Activated CD4-positive, alpha-beta memory T cell treated with anti-CD3 and anti-CD28 coated beads, Interleukin-2, amount 10 ng/mL, durations not matched to agents 7 days and 5 days (primary cell): Measurements from ENCODE around the gene AGBL3. TPM values are rescaled to one million over a fixed set of nuclear protein-coding genes. Genes with fewer than 3 reads are reported as not detected.
"Not testable (repeated sequence)": the region's sequence is repeated elsewhere in the genome, so short reads cannot be mapped to it uniquely, and the experiment has no call there.

ENCODE experiments used
- CTCF ChIA-PET: fragments of 350-600 bp; sonication (Branson Sonifier 250); formaldehyde crosslinking; loops from one replicate; lab custom pipeline; 2021; ENCODE audit warnings: antibody characterized with exemption, inconsistent platforms; lab: Charles Lee
- POLR2A ChIA-PET: fragments of 350-600 bp; sonication (Branson Sonifier 250); formaldehyde crosslinking; loops from one replicate; lab custom pipeline; 2021; ENCODE audit warnings: antibody characterized with exemption; lab: Charles Lee
- DNase-seq: peaks from one replicate; pipeline ENCODE4 v3.0.0-alpha.2; 2020
- H3K27ac Mint-ChIP-seq: one replicate; pipeline ENCODE4 v1.8.0; 2021; ENCODE audit warnings: mild to moderate bottlenecking, mixed read lengths
- H3K27me3 Mint-ChIP-seq: one replicate; pipeline ENCODE4 v1.8.0; 2021; ENCODE audit warnings: mixed read lengths
- H3K36me3 Mint-ChIP-seq: one replicate; pipeline ENCODE4 v1.8.0; 2021; ENCODE audit warnings: low read depth, mixed read lengths
- H3K4me1 Mint-ChIP-seq: one replicate; pipeline ENCODE4 v1.8.0; 2021; ENCODE audit warnings: mixed read lengths
- H3K4me3 Mint-ChIP-seq: one replicate; pipeline ENCODE4 v1.8.0; 2021; ENCODE audit warnings: mild to moderate bottlenecking, mixed read lengths
- H3K9me3 Mint-ChIP-seq: one replicate; pipeline ENCODE4 v1.8.0; 2021; ENCODE audit warnings: mixed read lengths
- total RNA-seq, 2 experiments: library from RNA; stranded (reverse); gene quantifications; one replicate each; pipeline ENCODE4 v1.2.3, GENCODE V29; 2021

The AGBL3 gene
- total RNA-seq, 2 experiments from 2014 or later = 2.8 to 3.4 TPM

DNA sequence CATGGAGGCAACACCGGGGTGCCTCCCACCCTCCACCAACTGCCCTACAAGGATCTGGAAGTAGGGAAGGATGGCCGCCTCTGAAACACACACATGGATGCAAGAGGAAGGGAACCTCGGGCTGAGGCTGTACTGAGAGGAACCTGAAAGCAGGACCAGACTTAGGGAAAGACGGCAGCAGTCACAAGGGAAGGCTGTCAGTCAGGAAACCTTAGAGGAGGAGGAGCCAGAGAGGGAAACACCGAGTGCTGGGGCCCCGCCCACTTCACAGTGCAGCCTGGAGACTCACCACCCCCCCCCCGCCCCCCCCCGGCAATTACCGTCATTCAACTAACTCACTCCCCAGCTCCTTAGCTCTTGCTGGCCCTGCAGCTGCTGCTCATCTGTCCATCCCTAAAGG, 181.7 kb downstream of the AGBL3 start:
- Mint-ChIP-seq H3K4me1 (peaks cover 56% of the 10 kb centered on the region), H3K9me3 (peaks cover under 1% of the 10 kb centered on the region), H3K27ac (peak overlapping the region; percentile 93), H3K4me3 (peak overlapping the region; percentile 32), H3K27me3 (no peaks in the 10 kb centered on the region), H3K36me3 (peaks cover 62% of the 10 kb centered on the region)
- ChIA-PET CTCF (interaction anchor here (1.1 to 5.0 kb wide), 6 partner anchors 7 to 522 kb away, joined by 3 to 88 read pairs (median 28); partner anchors contain the start of genes AGBL3, BPGM, TMEM140 and WDR91), POLR2A (interaction anchor here (3.5 to 9.1 kb wide), 3 partner anchors 9 to 43 kb away, joined by 26 to 181 read pairs (median 53); partner anchors contain the start of genes TMEM140 and WDR91)
- peak; percentile 26 for DNase-seq

DNA sequence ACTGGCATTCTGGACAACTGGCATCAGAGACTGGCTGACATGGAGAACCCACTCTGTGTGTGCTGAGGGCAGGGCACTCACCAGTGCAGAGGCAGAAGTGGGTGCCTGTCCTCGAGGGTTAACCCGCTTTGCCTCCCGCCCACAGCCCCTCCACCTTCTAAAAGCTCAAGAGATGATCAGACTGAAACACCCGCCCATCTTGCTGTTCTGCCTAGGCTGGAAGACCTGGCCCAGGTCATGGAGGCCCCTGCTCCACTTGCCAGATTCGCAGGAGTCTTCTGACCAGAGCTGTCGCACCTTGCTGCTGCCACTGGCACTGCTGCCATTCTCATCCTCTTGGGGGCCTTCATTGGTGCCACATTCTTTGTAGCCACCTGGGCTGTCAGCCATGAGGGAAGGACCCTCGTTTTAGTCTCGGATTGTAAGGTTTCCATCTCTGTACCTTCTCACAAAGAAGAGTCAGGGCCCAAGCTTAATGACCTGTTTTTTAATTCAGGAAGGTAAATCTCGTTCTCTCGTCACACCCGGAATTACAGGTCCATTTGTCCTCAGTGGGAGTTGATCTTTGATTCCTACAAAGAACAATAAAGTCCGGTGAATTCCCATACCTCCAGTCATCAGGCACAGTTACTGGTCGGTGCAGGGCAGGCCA, 182.3 kb downstream of the AGBL3 start:
- CTCF ChIA-PET = interaction anchor here (0.7 to 5.0 kb wide), 12 partner anchors 8 to 536 kb away, joined by 3 to 88 read pairs (median 6); partner anchors contain the start of genes AGBL3, BPGM, TMEM140 and WDR91
- peak; percentile 15 for DNase-seq

DNA sequence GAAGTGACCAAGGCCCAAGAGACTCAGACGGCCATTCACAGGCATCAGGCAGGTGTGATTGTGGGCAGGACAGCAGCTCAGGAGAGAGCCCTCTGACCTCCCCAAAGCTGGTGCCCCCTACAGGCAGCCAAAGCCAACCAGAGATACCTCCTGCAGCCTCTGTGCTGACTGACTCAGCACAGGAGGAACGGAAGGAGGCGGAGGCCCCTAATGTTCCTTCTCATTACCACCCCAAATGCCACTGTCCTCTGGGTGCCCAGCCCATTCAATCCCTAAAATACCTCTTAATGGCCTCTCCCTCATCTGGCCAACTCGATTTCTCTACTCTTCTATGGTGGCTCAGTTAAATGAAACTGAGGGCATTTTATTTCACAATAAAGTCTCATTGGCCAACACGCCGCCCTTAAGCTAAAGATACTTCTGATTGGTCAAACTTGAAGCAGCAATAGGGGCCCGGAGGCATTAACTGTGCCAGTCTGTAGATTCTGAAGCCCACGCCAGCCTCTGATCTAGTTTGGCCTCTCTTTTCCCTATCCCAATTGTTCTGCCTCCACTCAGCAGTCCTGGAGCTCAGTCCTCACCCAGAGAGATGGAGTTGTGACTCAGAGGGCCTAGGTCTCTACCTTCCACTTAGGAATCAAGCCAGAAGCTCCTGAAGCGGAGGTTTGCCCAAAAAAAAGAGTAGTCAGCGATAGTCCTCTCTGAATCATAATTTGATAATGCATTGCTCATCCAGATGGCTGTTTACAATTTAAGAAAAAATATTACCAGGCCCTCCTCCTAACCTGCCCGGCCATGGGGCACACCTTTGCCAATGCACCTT, 183.0 kb downstream of the AGBL3 start:
- H3K36me3 Mint-ChIP-seq = peaks cover 54% of the 10 kb centered on the region
- H3K4me3 Mint-ChIP-seq = peak overlapping the region; percentile 87
- H3K4me1 Mint-ChIP-seq = peaks cover 51% of the 10 kb centered on the region

More for the DNA sequence above, 182.3 kb downstream of the AGBL3 start:
- H3K4me1 Mint-ChIP-seq = peaks cover 56% of the 10 kb centered on the region
- POLR2A ChIA-PET = interaction anchor here (1.3 to 9.1 kb wide), 7 partner anchors 9 to 182 kb away, joined by 5 to 181 read pairs (median 5); partner anchors contain the start of genes AGBL3, TMEM140 and WDR91
- H3K27ac Mint-ChIP-seq = peak overlapping the region; percentile 93
- no peaks in the 10 kb centered on the region for H3K27me3 Mint-ChIP-seq
- H3K4me3 Mint-ChIP-seq = peak overlapping the region; percentile 87
- no peaks in the 10 kb centered on the region for H3K9me3 Mint-ChIP-seq
- H3K36me3 Mint-ChIP-seq = peaks cover 61% of the 10 kb centered on the region

DNA sequence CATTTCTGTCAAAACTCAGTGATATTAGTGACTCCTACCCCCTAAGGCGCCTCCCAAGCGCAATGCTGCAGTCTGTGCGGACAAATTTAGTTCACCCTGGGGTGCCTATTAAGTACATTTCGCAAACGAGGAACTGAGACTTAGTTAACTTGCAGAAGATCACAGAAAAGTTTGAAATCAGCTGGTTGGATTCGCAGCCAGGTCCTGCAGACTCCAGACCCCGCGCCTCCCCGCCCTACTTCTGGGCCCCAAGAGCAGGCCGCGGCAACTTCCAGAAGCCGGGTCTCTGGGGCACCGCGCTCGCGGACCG, 183.6 kb downstream of the AGBL3 start:
- Mint-ChIP-seq H3K9me3 (no peaks in the 10 kb centered on the region), H3K27me3 (no peaks in the 10 kb centered on the region), H3K4me3 (peak overlapping the region; percentile 87), H3K27ac (peak overlapping the region; percentile 93), H3K36me3 (peaks cover 48% of the 10 kb centered on the region), H3K4me1 (peaks cover 51% of the 10 kb centered on the region)
- no peak for DNase-seq
- ChIA-PET POLR2A (interaction anchor here (0.9 to 9.1 kb wide), 12 partner anchors 11 to 524 kb away, joined by 3 to 181 read pairs (median 6); partner anchors contain the start of genes AGBL3, BPGM, TMEM140 and WDR91), CTCF (interaction anchor here (0.6 to 5.0 kb wide), 17 partner anchors 9 to 538 kb away, joined by 3 to 88 read pairs (median 4); partner anchors contain the start of genes AGBL3, BPGM, TMEM140 and WDR91)

More for the DNA sequence above, 183.0 kb downstream of the AGBL3 start:
- CTCF ChIA-PET = interaction anchor here (0.6 to 5.0 kb wide), 17 partner anchors 9 to 537 kb away, joined by 3 to 88 read pairs (median 4); partner anchors contain the start of genes AGBL3, BPGM, TMEM140 and WDR91
- POLR2A ChIA-PET = interaction anchor here (0.6 to 9.1 kb wide), 12 partner anchors 10 to 524 kb away, joined by 3 to 181 read pairs (median 5); partner anchors contain the start of genes AGBL3, BPGM, TMEM140 and WDR91
- Mint-ChIP-seq H3K27me3 (no peaks in the 10 kb centered on the region), H3K9me3 (no peaks in the 10 kb centered on the region), H3K27ac (peak overlapping the region; percentile 93)
- DNase-seq = peak; percentile 75

DNA sequence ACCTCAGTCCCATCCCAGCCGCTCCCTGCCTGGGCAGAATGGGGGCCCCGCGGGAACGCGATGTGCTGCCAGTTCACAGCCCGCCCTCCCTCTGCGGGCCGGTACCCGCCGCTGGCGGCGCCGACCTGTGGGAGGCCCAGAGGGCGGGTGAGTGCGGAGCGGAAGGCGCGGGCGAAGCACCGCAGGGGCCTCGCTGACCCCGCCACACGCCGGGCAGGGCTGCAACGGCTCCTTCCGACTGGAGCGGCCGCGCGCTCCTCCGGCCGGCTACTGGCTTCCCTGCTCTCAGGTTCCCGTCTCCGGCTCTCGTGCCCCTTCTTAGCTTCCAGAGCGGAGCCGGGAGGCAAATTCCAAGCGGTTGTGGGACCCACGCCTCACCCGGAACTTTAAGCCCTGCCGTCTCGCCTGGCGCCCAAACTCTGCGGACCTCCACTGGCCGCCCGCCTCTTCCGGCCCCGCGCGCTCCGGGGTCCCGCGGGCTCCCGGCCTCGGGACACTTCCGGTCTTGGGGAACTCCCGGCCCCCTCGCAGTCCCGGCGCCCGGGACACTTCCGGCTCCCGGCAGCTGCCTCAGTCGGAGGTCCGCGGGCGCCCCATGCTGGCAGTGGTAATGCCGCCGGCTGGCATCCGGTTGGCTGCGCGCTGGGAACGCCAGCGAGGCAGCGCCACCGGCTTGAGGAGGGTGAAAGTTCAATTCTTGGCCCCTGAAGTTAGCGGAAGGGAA, 184.1 kb downstream of the AGBL3 start, which contains the start of gene CYREN:
Gene CYREN, minus strand, starts transcription at position 434 of the 724 bp plus-strand sequence. CDS start 1,785 bp downstream, outside the sequence.
- peak within 1 kb of the TSS; percentile 87 for H3K4me3 Mint-ChIP-seq
- ChIA-PET POLR2A (interaction anchor here (0.8 to 9.1 kb wide), 12 partner anchors 11 to 540 kb away, joined by 3 to 181 read pairs (median 5); partner anchors contain the start of genes AGBL3, BPGM, NUP205 and TMEM140), CTCF (interaction anchor here (0.7 to 5.0 kb wide), 20 partner anchors 9 to 1057 kb away, joined by 3 to 88 read pairs (median 4); partner anchors contain the start of genes AGBL3, BPGM, TMEM140 and WDR91)
- peak within 1 kb of the TSS; percentile 93 for H3K27ac Mint-ChIP-seq
- H3K9me3 Mint-ChIP-seq = no peaks in the 10 kb centered on the region
- H3K4me1 Mint-ChIP-seq = peaks cover 51% of the 10 kb centered on the region
- H3K36me3 Mint-ChIP-seq = peaks cover 43% of the 10 kb centered on the region
- peak; percentile 90 for DNase-seq
- H3K27me3 Mint-ChIP-seq = no peaks in the 10 kb centered on the region

DNA sequence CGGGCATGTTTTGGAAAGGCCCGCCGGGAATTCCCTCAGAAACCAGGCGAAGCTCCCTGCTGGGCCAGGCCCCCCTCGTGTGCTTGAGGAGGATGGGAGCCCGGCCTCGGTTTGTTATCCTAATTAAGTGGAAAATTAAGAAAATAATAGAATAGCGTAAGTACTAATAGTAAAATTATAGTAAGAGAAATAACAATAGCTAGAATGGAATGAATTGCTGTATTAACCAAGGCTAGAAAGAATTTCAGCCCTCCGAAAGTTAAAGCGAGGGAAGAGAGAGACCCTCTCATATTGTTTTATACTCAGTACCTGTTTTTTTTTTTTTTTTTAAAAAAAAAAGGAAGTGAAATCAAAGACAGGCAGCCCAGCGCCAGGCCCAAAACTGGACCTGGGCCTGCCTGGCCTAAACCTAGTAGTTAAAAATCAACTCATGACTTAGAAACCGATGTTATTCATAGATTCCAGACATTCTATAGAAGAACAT, 184.7 kb downstream of the AGBL3 start:
- ChIA-PET POLR2A (interaction anchor here (0.8 to 9.1 kb wide), 12 partner anchors 12 to 540 kb away, joined by 3 to 181 read pairs (median 5); partner anchors contain the start of genes AGBL3, BPGM, NUP205 and TMEM140), CTCF (interaction anchor here (0.7 to 5.0 kb wide), 17 partner anchors 8 to 1056 kb away, joined by 3 to 88 read pairs (median 4); partner anchors contain the start of genes AGBL3, BPGM, TMEM140 and WDR91)
- Mint-ChIP-seq H3K4me1 (peaks cover 47% of the 10 kb centered on the region), H3K4me3 (peak overlapping the region; percentile 87), H3K27ac (peak overlapping the region; percentile 81), H3K36me3 (peaks cover 37% of the 10 kb centered on the region)
- peak; percentile 15 for DNase-seq
- not testable (repeated sequence) for H3K9me3 Mint-ChIP-seq, H3K27me3 Mint-ChIP-seq

DNA sequence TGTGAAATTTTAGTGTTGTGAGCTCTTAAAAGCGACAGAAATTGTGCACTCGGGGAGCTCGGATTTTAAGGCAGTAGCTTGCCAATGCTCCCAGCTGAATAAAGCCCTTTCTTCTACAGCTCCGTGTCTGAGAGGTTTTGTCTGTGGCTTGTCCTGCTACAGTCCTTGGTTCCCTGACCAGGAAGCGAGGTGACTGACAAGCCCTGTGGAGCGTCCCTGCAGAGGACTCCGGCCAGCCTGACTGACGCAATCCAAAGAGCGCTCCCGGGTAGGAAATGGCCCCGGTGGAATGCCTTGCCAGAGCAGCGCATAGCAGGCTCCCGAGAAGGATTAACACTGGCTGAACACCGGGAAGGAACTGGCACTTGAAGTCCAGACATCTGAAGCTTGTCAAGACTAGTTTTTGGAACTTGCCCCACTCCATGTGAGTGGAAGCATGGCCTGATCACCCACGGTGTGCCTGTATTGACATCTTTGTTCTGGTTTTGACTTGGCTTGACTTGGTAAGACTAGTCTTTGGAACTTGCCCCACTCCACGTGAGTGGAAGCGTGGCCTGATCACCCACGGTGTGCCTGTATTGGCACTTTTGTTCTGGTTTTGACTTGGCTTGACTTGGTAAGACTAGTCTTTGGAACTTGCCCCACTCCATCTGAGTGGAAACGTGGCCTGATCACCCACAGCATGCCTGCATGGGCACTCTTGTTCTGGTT, 185.4 kb downstream of the AGBL3 start:
- peaks cover 43% of the 10 kb centered on the region for H3K4me1 Mint-ChIP-seq
- H3K9me3 Mint-ChIP-seq, H3K27me3 Mint-ChIP-seq: not testable (repeated sequence)
- H3K4me3 Mint-ChIP-seq = peak overlapping the region; percentile 54
- peaks cover 32% of the 10 kb centered on the region for H3K36me3 Mint-ChIP-seq
- DNase-seq = peak; percentile 18
- ChIA-PET CTCF (interaction anchor here (0.7 to 5.0 kb wide), 9 partner anchors 11 to 524 kb away, joined by 3 to 88 read pairs (median 6); partner anchors contain the start of genes AGBL3, TMEM140 and WDR91), POLR2A (interaction anchor here (0.8 to 9.1 kb wide), 8 partner anchors 13 to 541 kb away, joined by 3 to 181 read pairs (median 13); partner anchors contain the start of genes AGBL3, TMEM140 and WDR91)
- H3K27ac Mint-ChIP-seq = peak overlapping the region; percentile 49

DNA sequence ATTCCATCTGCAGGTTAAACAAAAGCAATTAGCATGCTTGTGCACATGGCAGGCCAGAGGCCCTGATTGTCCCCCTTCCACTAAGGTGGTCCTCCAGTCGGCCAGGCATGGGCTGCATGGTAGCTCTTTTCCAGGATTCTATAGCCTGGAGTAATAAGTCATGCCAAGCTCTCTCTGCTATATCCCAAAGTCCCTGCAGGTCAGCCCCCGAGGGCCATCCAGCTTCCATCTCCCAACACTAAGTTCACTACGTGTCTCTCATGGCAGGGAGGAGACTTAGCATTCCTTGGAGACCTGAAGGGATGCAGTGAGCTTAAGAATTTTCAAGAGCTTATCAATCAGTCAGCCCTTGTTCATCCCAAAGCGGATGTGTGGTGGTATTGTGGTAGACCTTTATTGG, 187.6 kb downstream of the AGBL3 start:
- ChIA-PET CTCF (interaction anchor here (1.3 kb wide), 1 partner anchor 187 kb away, joined by 4 read pairs; the partner anchor contains the start of gene AGBL3), POLR2A (interaction anchor here (1.1 to 2.0 kb wide), 2 partner anchors 26 to 37 kb away, joined by 3 to 5 read pairs; partner anchors contain the start of genes TMEM140 and WDR91)
- DNase-seq = peak; percentile 12
- Mint-ChIP-seq H3K4me1 (peaks cover 21% of the 10 kb centered on the region), H3K36me3 (peaks cover 17% of the 10 kb centered on the region)
- H3K4me3 Mint-ChIP-seq, H3K27ac Mint-ChIP-seq, H3K27me3 Mint-ChIP-seq, H3K9me3 Mint-ChIP-seq: not testable (repeated sequence)

DNA sequence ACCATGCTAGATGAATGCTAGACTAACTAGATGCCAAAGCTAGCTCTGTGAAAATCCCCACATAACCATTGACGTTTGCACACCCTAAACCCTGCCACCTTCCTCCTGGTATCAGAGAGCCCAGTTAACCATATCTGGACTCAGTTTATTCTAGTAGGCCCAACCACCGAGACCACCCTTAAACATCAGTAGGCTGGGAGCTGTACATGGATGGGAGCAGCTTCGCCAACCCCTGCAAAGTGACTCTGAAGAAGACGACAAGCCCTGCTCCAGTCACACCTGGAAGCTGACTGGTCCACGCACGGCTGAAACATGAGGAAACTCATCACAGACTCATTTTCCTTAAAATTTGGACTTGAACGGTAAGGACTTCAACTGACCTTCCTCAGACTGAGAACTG, 188.6 kb downstream of the AGBL3 start:
- no peak overlapping the region for H3K27ac Mint-ChIP-seq
- no peaks in the 10 kb centered on the region for H3K27me3 Mint-ChIP-seq
- DNase-seq = no peak
- CTCF ChIA-PET = interaction anchor here (1.2 kb wide), 1 partner anchor 36 kb away, joined by 4 read pairs; no protein-coding TSS in a partner anchor
- no peak overlapping the region for H3K4me3 Mint-ChIP-seq
- POLR2A ChIA-PET = interaction anchor here (1.1 to 2.0 kb wide), 2 partner anchors 27 to 36 kb away, joined by 3 to 5 read pairs; partner anchors contain the start of genes TMEM140 and WDR91
- H3K36me3 Mint-ChIP-seq = peaks cover 14% of the 10 kb centered on the region
- peaks cover 6% of the 10 kb centered on the region for H3K9me3 Mint-ChIP-seq
- peaks cover 11% of the 10 kb centered on the region for H3K4me1 Mint-ChIP-seq

DNA sequence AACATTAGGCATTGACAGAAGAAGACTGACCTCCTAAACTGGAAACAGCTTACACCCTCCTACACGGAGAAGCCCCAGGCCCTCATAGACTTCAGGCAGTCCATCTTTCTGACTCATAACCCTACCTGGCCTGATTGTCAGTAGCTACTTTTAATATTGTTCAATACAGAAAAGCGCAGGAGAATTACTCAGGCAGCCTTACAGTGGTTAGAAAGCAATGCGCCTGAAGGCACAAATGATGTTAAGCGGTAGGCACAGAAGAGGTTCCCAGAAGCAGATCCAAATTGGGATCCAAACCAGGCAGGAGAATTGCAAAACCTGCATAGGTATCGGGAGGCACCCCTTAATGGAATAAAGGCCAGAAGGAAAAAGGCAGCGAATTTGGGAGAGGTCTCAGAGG, 189.6 kb downstream of the AGBL3 start:
- Mint-ChIP-seq H3K36me3 (peaks cover 22% of the 10 kb centered on the region), H3K4me1 (peaks cover 9% of the 10 kb centered on the region), H3K27ac (no peak overlapping the region), H3K27me3 (no peaks in the 10 kb centered on the region), H3K9me3 (peaks cover 15% of the 10 kb centered on the region), H3K4me3 (no peak overlapping the region)
- POLR2A ChIA-PET = interaction anchor here (1.1 to 2.0 kb wide), 2 partner anchors 12 to 28 kb away, joined by 3 to 5 read pairs; partner anchors contain the start of gene TMEM140
- no peak for DNase-seq
- CTCF ChIA-PET = interaction anchor here (1.1 to 1.2 kb wide), 2 partner anchors 35 to 189 kb away, joined by 4 read pairs; partner anchors contain the start of gene AGBL3
